ENCODE measurements around the gene TNNI3K.

DNA sequence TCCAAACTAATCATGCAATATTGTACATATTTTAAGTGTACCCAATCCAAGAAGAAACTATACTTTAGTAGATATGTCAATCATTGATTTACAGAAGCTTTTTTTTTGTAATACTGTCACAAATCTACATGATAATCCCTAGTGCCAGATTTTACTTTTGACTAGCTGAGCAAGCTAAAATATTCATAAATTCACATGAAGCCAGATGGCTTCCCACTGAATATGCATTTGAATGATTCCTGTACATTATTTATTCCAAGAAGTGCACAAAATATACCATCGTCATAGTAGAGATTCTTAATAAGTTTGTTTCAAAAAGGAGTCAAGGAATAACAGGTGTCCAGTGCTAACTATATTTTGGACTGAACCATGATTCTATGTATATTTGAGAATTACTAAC, 20.0 kb upstream of the TNNI3K start:
- TF ChIP-seq, protein P1, sequence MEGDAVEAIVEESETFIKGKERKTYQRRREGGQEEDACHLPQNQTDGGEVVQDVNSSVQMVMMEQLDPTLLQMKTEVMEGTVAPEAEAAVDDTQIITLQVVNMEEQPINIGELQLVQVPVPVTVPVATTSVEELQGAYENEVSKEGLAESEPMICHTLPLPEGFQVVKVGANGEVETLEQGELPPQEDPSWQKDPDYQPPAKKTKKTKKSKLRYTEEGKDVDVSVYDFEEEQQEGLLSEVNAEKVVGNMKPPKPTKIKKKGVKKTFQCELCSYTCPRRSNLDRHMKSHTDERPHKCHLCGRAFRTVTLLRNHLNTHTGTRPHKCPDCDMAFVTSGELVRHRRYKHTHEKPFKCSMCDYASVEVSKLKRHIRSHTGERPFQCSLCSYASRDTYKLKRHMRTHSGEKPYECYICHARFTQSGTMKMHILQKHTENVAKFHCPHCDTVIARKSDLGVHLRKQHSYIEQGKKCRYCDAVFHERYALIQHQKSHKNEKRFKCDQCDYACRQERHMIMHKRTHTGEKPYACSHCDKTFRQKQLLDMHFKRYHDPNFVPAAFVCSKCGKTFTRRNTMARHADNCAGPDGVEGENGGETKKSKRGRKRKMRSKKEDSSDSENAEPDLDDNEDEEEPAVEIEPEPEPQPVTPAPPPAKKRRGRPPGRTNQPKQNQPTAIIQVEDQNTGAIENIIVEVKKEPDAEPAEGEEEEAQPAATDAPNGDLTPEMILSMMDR (IDR thresholded peaks at IDR 0.05) = no peak
- TF ChIP-seq EP300 (IDR thresholded peaks at IDR 0.05; ENCODE audit: borderline replicate concordance in 1 of 2, low read depth in 1 of 2, low read length in 1 of 2) = no peak
- TF ChIP-seq, protein P2, sequence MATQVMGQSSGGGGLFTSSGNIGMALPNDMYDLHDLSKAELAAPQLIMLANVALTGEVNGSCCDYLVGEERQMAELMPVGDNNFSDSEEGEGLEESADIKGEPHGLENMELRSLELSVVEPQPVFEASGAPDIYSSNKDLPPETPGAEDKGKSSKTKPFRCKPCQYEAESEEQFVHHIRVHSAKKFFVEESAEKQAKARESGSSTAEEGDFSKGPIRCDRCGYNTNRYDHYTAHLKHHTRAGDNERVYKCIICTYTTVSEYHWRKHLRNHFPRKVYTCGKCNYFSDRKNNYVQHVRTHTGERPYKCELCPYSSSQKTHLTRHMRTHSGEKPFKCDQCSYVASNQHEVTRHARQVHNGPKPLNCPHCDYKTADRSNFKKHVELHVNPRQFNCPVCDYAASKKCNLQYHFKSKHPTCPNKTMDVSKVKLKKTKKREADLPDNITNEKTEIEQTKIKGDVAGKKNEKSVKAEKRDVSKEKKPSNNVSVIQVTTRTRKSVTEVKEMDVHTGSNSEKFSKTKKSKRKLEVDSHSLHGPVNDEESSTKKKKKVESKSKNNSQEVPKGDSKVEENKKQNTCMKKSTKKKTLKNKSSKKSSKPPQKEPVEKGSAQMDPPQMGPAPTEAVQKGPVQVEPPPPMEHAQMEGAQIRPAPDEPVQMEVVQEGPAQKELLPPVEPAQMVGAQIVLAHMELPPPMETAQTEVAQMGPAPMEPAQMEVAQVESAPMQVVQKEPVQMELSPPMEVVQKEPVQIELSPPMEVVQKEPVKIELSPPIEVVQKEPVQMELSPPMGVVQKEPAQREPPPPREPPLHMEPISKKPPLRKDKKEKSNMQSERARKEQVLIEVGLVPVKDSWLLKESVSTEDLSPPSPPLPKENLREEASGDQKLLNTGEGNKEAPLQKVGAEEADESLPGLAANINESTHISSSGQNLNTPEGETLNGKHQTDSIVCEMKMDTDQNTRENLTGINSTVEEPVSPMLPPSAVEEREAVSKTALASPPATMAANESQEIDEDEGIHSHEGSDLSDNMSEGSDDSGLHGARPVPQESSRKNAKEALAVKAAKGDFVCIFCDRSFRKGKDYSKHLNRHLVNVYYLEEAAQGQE (IDR thresholded peaks at IDR 0.05; ENCODE audit: low read depth, low read length) = no peak
- no peak for TF ChIP-seq SMC3 (IDR thresholded peaks at IDR 0.05; ENCODE audit: low read depth, low read length)
- TF ChIP-seq, protein P3, sequence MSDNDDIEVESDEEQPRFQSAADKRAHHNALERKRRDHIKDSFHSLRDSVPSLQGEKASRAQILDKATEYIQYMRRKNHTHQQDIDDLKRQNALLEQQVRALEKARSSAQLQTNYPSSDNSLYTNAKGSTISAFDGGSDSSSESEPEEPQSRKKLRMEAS (IDR thresholded peaks at IDR 0.05; ENCODE audit: low read depth) = no peak
- no peak for TF ChIP-seq RFX5 (IDR thresholded peaks at IDR 0.05; ENCODE audit: low read length)
- TF ChIP-seq EZH2phosphoT487 (IDR thresholded peaks at IDR 0.05; ENCODE audit: borderline replicate concordance, low read depth) = no peak
- TF ChIP-seq, protein P4, sequence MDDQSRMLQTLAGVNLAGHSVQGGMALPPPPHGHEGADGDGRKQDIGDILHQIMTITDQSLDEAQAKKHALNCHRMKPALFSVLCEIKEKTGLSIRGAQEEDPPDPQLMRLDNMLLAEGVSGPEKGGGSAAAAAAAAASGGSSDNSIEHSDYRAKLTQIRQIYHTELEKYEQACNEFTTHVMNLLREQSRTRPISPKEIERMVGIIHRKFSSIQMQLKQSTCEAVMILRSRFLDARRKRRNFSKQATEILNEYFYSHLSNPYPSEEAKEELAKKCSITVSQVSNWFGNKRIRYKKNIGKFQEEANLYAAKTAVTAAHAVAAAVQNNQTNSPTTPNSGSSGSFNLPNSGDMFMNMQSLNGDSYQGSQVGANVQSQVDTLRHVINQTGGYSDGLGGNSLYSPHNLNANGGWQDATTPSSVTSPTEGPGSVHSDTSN (IDR thresholded peaks at IDR 0.05) = no peak
- no peak for TF ChIP-seq RAD21 (IDR thresholded peaks at IDR 0.05; ENCODE audit: low read length)
- no peak for TF ChIP-seq FOXJ3 (CRISPR knock-in tag; IDR thresholded peaks at IDR 0.05)
- TF ChIP-seq ELF1 (IDR thresholded peaks at IDR 0.05) = no peak
- no peak for TF ChIP-seq TCF12 (IDR thresholded peaks at IDR 0.05)

Data from SK-N-SH (cell line).